Lung (tissue), 12 donors: ENCODE results near the gene COQ7. TPM values are rescaled to one million over a fixed set of nuclear protein-coding genes. Genes with fewer than 3 reads are reported as not detected.
A peak's percentile ranks its signal among the peaks of the same experiment; 100 is the strongest.

Experiments used
- ATAC-seq: fragments of 200-7000 bp; cut with Tn5 transposase; one replicate; pipeline ENCODE4 v1.9.1; 2020; ENCODE audit warnings: moderate number of reproducible peaks; ENCODE audit not compliant: insufficient read depth, low FRiP score
- DNase-seq, 3 donors: peaks; one replicate each; pipeline ENCODE4 v3.0.0-alpha.2; 2013 to 2017
- H3K27ac ChIP-seq, 2 donors: one replicate each; pipeline ENCODE4 v1.5.1; 2013; ENCODE audit warnings: mild to moderate bottlenecking in 2 of 2, moderate library complexity in 2 of 2, control low read depth in 1 of 2, inconsistent platforms in 1 of 2, low read depth in 1 of 2, low read length in 1 of 2
- H3K27me3 ChIP-seq, 3 donors: one replicate each; pipeline ENCODE4 v1.5.1; 2013; ENCODE audit warnings: low read length in 2 of 3; ENCODE audit not compliant: control insufficient read depth in 3 of 3, insufficient read depth in 3 of 3
- H3K36me3 ChIP-seq, 4 donors: one replicate each; pipeline ENCODE4 v1.5.1; 2013; ENCODE audit warnings: low read length in 4 of 4, mild to moderate bottlenecking in 1 of 4, moderate library complexity in 1 of 4; ENCODE audit not compliant: control insufficient read depth in 4 of 4, insufficient read depth in 4 of 4
- H3K4me1 ChIP-seq, 5 donors: one replicate each; pipeline ENCODE4 v1.5.1; 2013; ENCODE audit warnings: low read length in 5 of 5, mild to moderate bottlenecking in 2 of 5, moderate library complexity in 1 of 5; ENCODE audit not compliant: control insufficient read depth in 5 of 5, insufficient read depth in 5 of 5
- H3K4me3 ChIP-seq: one replicate; pipeline ENCODE4 v1.5.1; 2013; ENCODE audit warnings: mild to moderate bottlenecking, control low read depth, moderate library complexity
- H3K9ac ChIP-seq, 2 donors: one replicate each; pipeline ENCODE4 v1.5.1; 2013; ENCODE audit warnings: low read length in 2 of 2, control low read depth in 1 of 2; ENCODE audit not compliant: insufficient read depth in 1 of 2
- H3K9me3 ChIP-seq, 4 donors: one replicate each; pipeline ENCODE4 v1.5.1; 2013; ENCODE audit warnings: low read length in 3 of 4, mild to moderate bottlenecking in 1 of 4, moderate library complexity in 1 of 4; ENCODE audit not compliant: control insufficient read depth in 4 of 4, insufficient read depth in 3 of 4
- WGBS, 2 donors: extraction: QIAGEN DNeasy Blood & Tissue Kit; methylation state at CpG; one replicate each; pipeline ENCODE4 v1.1.7; 2013; 5-methylcytosine and 5-hydroxymethylcytosine counted together
- polyA plus RNA-seq, 2 donors: library from polyadenylated mRNA; stranded (reverse); fragments of 200-250 nt; gene quantifications; one replicate each; pipeline ENCODE4 v1.2.1, GENCODE V29; 2013
- total RNA-seq, 2 donors: library from RNA; depleted of rRNA in 1 of 2; stranded (reverse); fragments of >200 nt in 1 of 2; gene quantifications; one replicate each; pipeline ENCODE4 v1.2.1, GENCODE V29; 2014 to 2021
- TF ChIP-seq, protein P1 (sequence below): IDR thresholded peaks from 2 replicates; pipeline ENCODE4 v1.5.1; 2012; ENCODE audit warnings: mild to moderate bottlenecking; ENCODE audit errors: control extremely low read depth, extremely low read depth
- donor health status: control.
- donor health status: control.
- donor health status: Bipolar disorder and iron deficiency.
- donor health status: healthy.
- donor health status: DM: yes; HTN: yes; CAD: no.

Gene COQ7
- total and polyA plus RNA-seq, 4 donors, result 11.1 to 26.2 (median 18.7) TPM

DNA sequence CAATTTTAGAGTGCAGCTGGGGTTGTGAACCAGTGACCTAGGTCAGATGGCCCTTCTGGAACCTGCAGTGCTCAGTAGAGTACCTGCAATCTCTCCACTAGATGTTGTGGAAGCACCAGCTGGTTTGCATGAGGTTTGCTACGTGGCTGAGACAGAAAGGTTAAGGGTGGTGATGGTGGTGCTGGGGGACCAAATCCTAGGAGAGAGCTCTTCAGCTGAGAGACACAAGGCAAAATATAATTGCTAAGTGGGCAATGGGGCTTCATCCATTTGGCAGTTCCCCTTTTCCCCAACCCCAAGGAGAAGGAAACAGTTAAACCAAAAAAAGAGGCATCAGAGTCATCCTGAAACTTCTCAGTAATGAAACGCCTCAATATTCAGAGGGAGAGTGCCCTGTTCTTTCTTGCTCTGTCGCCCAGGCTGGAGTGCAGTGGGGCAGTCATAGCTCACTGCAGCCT, 60.3 kb downstream of the COQ7 start:
- TF ChIP-seq, protein P1, sequence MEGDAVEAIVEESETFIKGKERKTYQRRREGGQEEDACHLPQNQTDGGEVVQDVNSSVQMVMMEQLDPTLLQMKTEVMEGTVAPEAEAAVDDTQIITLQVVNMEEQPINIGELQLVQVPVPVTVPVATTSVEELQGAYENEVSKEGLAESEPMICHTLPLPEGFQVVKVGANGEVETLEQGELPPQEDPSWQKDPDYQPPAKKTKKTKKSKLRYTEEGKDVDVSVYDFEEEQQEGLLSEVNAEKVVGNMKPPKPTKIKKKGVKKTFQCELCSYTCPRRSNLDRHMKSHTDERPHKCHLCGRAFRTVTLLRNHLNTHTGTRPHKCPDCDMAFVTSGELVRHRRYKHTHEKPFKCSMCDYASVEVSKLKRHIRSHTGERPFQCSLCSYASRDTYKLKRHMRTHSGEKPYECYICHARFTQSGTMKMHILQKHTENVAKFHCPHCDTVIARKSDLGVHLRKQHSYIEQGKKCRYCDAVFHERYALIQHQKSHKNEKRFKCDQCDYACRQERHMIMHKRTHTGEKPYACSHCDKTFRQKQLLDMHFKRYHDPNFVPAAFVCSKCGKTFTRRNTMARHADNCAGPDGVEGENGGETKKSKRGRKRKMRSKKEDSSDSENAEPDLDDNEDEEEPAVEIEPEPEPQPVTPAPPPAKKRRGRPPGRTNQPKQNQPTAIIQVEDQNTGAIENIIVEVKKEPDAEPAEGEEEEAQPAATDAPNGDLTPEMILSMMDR, result no peak
- WGBS, 2 donors, result 37 to 60% methylated on average over 3 of the region's 3 CpGs
- H3K27ac ChIP-seq, result peak overlapping the region in 1 of 2 donors; percentile 60

GRCh38 chr16:19128454-19129200, 61.2 kb downstream of the COQ7 start:
- peaks cover 8 to 19% (median 16%) of the 10 kb centered on the region in 5 donors for H3K4me1 ChIP-seq
- H3K36me3 ChIP-seq, result no peaks in the 10 kb centered on the region
- ATAC-seq (no peak), DNase-seq (no peak)
- 83 to 91% methylated on average over 7 of the region's 7 CpGs for WGBS, 2 donors
- H3K9me3 ChIP-seq, result peaks cover 0 to 2% (median 1%) of the 10 kb centered on the region in 4 donors
- H3K27ac ChIP-seq, result no peak overlapping the region
- H3K9ac ChIP-seq, result no peak overlapping the region
- no peaks in the 10 kb centered on the region for H3K27me3 ChIP-seq
- no peak overlapping the region for H3K4me3 ChIP-seq
- TF ChIP-seq, protein P1, result no peak

More for the DNA sequence above, 60.3 kb downstream of the COQ7 start:
- Histone ChIP-seq H3K36me3 (no peaks in the 10 kb centered on the region), H3K27me3 (no peaks in the 10 kb centered on the region), H3K9ac (no peak overlapping the region), H3K4me3 (no peak overlapping the region), H3K9me3 (peaks cover 0 to 2% (median 1%) of the 10 kb centered on the region in 4 donors), H3K4me1 (peaks cover 8 to 19% (median 13%) of the 10 kb centered on the region in 5 donors)
- ATAC-seq (no peak), DNase-seq (no peak)

Other genes with a start within 250 kb of the COQ7 start
- 100 to 1,000 TPM in 1 of 2 donors, 10 to 100 TPM in 1; 71.9 to 139 TPM for gene SMG1, start 141.2 kb upstream of the COQ7 start, total RNA-seq
- 10 to 100 TPM; 11.3 to 14.1 TPM for gene SMG1, start 141.2 kb upstream of the COQ7 start, polyA plus RNA-seq
- 1 to 10 TPM; 3.3 to 7.0 TPM for gene TMC7, start 83.7 kb upstream of the COQ7 start, total RNA-seq
- 1 to 10 TPM; 1.5 to 2.7 TPM for gene TMC7, start 83.7 kb upstream of the COQ7 start, polyA plus RNA-seq
- 10 to 100 TPM; 37.6 to 86.3 TPM for gene ITPRIPL2, start 46.4 kb downstream of the COQ7 start, total RNA-seq
- gene ITPRIPL2, start 46.4 kb downstream of the COQ7 start, polyA plus RNA-seq, result 10 to 100 TPM; 12.4 to 19.1 TPM
- gene SYT17, start 100.6 kb downstream of the COQ7 start, total RNA-seq, result 10 to 100 TPM in 1 of 2 donors, 1 to 10 TPM in 1; 10.0 to 13.1 TPM
- gene SYT17, start 100.6 kb downstream of the COQ7 start, polyA plus RNA-seq, result 1 to 10 TPM; 3.4 to 7.3 TPM
- not detected for gene CLEC19A, start 218.1 kb downstream of the COQ7 start, total RNA-seq
- under 1 TPM in 1 of 2 donors, not detected in 1; 0.02 TPM for gene CLEC19A, start 218.1 kb downstream of the COQ7 start, polyA plus RNA-seq